Activated naive CD4-positive, alpha-beta T cell treated with anti-CD3 and anti-CD28 coated beads, Interleukin-2, amount 50 U/mL, for 24 hours (primary cell): ENCODE data around the gene ZNF718.
A peak's percentile ranks its signal among the peaks of the same experiment; 100 is the strongest.
"Not testable (repeated sequence)": the region's sequence is repeated elsewhere in the genome, so short reads cannot be mapped to it uniquely, and the experiment has no call there.

ENCODE experiments used
- H3K27ac Mint-ChIP-seq: one replicate; pipeline ENCODE4 v1.8.0; 2021; ENCODE audit warnings: mild to moderate bottlenecking, mixed read lengths
- H3K27me3 Mint-ChIP-seq: one replicate; pipeline ENCODE4 v1.8.0; 2021; ENCODE audit warnings: mixed read lengths
- H3K36me3 Mint-ChIP-seq: one replicate; pipeline ENCODE4 v1.8.0; 2021; ENCODE audit warnings: mixed read lengths
- H3K4me1 Mint-ChIP-seq: one replicate; pipeline ENCODE4 v1.8.0; 2021; ENCODE audit warnings: mixed read lengths
- H3K4me3 Mint-ChIP-seq: one replicate; pipeline ENCODE4 v1.8.0; 2021; ENCODE audit warnings: mild to moderate bottlenecking, mixed read lengths
- H3K9me3 Mint-ChIP-seq: one replicate; pipeline ENCODE4 v1.8.0; 2021; ENCODE audit warnings: mixed read lengths

Gene ZNF718

DNA sequence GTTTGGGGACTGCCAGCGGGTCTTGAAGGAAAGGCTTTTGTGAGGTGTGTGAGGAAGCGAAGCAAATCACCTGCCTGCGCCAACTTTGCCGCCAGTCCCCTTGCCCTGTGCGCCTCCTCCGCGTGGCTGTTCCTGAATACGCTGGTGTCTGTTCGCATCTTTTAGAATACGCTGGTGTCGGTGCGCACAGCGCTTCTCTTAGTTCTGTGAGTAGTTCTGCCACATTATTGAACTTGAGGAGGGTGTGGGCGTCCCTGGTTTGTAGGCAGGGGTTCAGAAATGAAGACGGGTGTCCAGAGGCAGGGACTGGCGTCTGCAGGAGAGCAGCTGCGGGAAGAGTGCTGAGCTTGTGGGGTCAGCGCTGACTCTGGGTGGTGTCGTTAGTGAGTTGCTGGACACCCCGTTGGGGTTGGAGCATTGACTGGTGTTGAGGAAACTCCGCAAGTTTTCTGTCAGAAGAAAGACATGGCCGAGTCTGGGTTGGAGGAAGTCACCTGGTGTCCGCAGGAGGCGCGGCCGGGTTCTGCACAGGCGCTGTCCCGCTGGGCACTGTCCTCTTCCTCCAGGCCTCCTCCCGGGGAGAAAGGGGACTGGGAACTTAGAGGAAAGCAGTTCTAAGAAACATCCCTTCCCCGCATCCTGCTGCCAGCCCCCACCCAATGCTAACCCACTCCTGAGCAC lies 930 bp downstream of the ZNF718 start:
- Mint-ChIP-seq H3K36me3 (peaks cover 30% of the 10 kb centered on the region), H3K4me3 (peak overlapping the region; percentile 99), H3K27me3 (no peaks in the 10 kb centered on the region), H3K4me1 (peaks cover 39% of the 10 kb centered on the region), H3K9me3 (no peaks in the 10 kb centered on the region), H3K27ac (peak overlapping the region; percentile 99)

DNA sequence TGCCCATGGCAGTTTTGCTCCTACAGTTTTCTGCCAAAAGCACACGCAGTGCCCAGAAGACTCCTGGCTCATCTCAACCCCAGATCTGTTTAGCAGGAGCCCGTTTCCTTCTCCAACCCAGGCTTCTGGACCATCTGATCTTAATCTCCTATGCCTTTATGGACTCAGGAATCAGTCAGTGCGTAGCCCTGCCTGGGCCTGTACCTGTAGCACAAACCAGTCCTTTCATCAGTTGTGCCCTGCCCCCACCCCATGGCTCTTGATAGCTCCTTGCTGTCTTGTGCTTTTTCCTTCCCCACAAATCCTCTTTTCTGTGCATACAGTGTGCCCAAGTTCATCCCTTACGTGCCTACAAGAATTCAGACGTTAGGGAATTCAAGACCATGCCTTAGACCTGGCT lies 1.5 kb downstream of the ZNF718 start:
- peaks cover 33% of the 10 kb centered on the region for H3K4me1 Mint-ChIP-seq
- peak overlapping the region; percentile 99 for H3K27ac Mint-ChIP-seq
- peaks cover 30% of the 10 kb centered on the region for H3K36me3 Mint-ChIP-seq
- no peaks in the 10 kb centered on the region for H3K27me3 Mint-ChIP-seq
- no peaks in the 10 kb centered on the region for H3K9me3 Mint-ChIP-seq
- H3K4me3 Mint-ChIP-seq = peak overlapping the region; percentile 99

DNA sequence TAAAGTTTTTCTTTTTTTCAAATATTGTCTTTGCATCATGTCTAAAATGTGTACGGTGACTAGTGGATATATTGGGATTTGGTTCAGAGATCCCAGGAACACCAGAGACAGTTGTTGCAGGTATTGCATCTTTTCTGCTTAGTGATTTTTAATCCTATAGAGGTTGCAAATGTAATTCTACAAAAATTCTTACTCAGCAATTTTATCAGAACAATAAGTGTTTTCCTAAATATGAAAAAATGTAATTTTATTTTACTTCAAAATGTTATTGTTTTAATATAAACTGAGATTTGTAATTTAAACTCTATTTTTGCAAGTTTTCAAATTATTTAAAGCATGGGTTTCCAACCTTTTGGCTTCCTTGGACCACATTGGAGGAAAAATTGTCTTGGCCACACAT lies 8.2 kb downstream of the ZNF718 start:
- peaks cover 4% of the 10 kb centered on the region for H3K9me3 Mint-ChIP-seq
- H3K4me1 Mint-ChIP-seq = peaks cover 5% of the 10 kb centered on the region
- no peak overlapping the region for H3K4me3 Mint-ChIP-seq
- no peaks in the 10 kb centered on the region for H3K27me3 Mint-ChIP-seq
- peaks cover 37% of the 10 kb centered on the region for H3K36me3 Mint-ChIP-seq
- no peak overlapping the region for H3K27ac Mint-ChIP-seq

DNA sequence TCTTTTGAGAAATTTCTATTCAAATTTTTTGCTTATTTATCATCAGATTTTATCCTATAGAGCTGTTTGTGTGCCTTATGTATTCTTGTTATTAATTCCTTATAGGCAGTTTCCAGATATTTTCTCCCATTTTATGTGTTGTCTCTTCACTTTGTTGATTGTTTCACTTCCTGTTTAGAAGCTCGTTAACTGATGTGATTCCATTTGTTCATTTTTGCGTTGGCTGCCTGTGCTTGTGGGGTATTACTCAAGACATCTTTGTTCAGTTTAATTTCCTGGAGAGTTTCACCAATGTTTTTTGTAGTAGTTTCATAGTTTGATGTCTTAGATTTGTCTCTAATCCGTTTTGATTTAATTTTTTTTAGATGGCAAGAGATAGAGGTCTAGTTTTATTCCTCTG lies 14.6 kb downstream of the ZNF718 start:
- Mint-ChIP-seq H3K36me3 (peaks cover 67% of the 10 kb centered on the region), H3K4me1 (peaks cover 9% of the 10 kb centered on the region), H3K27me3 (no peaks in the 10 kb centered on the region), H3K9me3 (peaks cover 15% of the 10 kb centered on the region), H3K4me3 (no peak overlapping the region), H3K27ac (no peak overlapping the region)

DNA sequence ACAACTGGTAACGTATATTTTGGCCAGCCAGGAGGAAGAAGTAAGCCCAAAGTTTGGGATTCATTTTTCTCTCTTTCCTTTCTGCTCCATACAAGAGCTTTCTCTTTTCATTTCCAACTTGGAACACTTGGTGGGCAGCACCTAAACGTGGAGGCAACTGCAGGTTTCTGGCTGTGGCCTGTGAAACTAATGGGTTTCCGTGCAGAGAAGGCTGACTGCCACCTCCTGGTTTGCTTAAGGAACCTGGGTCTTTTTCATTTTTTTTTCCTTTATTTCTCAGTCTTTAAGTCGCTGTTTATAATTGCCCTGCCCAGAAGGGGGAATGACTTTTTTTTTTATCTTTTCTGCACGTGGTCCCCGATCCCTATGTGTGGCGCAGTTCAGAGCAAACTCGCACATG lies 15.4 kb downstream of the ZNF718 start:
- peaks cover 9% of the 10 kb centered on the region for H3K4me1 Mint-ChIP-seq
- H3K36me3 Mint-ChIP-seq = peaks cover 73% of the 10 kb centered on the region

DNA sequence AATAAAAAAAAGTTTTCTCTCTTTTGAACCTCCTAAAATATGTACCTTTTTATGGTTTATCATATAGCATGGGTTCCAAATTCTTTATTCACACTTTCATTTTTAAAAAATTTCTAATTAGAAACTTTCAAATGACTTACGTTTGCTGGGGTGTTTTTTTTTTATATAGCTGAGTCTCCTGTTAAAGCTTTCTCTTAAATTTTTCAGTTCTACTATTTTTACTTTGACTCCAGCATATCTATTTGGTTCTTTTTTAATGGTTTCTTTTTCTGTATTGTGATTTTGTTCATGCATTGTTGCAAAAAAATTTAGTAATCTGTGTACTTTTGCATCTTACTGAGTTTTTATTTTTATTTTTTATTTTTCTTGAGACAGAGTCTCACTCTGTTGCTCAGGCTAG lies 22.3 kb downstream of the ZNF718 start:
- Mint-ChIP-seq H3K27me3 (no peaks in the 10 kb centered on the region), H3K27ac (no peak overlapping the region), H3K36me3 (peaks cover 50% of the 10 kb centered on the region), H3K9me3 (peaks cover 11% of the 10 kb centered on the region), H3K4me1 (no peaks in the 10 kb centered on the region), H3K4me3 (no peak overlapping the region)

More for the DNA sequence above, 15.4 kb downstream of the ZNF718 start:
- H3K27me3 Mint-ChIP-seq = no peaks in the 10 kb centered on the region
- peaks cover 20% of the 10 kb centered on the region for H3K9me3 Mint-ChIP-seq
- no peak overlapping the region for H3K4me3 Mint-ChIP-seq
- H3K27ac Mint-ChIP-seq = no peak overlapping the region

DNA sequence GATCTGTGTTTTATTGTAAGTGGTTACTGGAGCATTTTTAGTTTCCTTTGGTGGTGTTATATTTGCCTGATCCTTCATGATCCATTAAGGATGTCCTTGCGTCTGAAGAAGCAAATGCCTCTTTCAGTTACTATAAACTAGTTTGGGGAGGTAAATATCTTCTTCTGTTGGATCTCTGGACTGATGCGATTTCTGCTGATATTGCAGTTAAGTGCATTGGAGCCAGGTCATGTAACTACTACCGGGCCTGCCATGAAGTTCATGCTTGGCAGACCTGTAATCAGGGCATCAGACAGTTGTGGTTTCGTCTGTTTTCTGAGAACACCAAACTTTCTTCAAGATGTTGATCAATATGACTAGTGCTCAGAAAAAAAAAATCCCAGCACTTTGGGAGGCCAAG lies 22.9 kb downstream of the ZNF718 start:
- Mint-ChIP-seq H3K27ac (no peak overlapping the region), H3K4me3 (no peak overlapping the region), H3K27me3 (no peaks in the 10 kb centered on the region), H3K4me1 (no peaks in the 10 kb centered on the region), H3K36me3 (peaks cover 49% of the 10 kb centered on the region), H3K9me3 (peaks cover 11% of the 10 kb centered on the region)

DNA sequence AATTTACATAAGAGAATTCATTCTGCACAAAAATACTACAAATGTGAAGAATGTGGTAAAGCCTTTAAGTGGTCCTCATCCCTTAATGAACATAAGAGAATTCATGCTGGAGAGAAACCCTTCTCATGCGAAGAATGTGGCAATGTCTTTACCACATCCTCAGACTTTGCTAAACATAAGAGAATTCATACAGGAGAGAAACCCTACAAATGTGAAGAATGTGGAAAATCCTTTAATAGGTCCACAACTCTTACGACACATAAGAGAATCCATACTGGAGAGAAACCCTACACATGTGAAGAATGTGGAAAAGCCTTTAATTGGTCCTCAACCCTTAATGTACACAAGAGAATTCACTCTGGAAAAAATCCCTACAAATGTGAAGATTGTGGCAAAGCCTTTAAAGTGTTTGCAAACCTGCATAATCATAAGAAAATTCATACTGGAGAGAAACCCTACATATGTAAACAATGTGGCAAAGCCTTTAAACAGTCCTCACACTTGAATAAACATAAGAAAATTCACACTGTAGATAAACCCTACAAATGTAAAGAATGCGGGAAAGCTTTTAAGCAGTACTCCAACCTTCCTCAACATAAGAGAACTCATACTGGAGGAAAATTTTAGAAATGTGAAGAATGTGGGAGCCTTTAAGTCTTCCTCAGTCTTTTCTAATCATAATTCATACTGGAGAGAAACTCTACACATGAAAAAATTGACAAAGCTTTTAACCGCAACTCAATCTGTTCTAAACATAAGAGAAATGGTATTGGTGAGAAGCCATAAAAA lies 37.4 kb downstream of the ZNF718 start:
- H3K9me3 Mint-ChIP-seq = peaks cover 9% of the 10 kb centered on the region
- no peak overlapping the region for H3K4me3 Mint-ChIP-seq
- no peak overlapping the region for H3K27ac Mint-ChIP-seq
- H3K27me3 Mint-ChIP-seq = no peaks in the 10 kb centered on the region
- peaks cover 30% of the 10 kb centered on the region for H3K36me3 Mint-ChIP-seq
- H3K4me1 Mint-ChIP-seq = no peaks in the 10 kb centered on the region

DNA sequence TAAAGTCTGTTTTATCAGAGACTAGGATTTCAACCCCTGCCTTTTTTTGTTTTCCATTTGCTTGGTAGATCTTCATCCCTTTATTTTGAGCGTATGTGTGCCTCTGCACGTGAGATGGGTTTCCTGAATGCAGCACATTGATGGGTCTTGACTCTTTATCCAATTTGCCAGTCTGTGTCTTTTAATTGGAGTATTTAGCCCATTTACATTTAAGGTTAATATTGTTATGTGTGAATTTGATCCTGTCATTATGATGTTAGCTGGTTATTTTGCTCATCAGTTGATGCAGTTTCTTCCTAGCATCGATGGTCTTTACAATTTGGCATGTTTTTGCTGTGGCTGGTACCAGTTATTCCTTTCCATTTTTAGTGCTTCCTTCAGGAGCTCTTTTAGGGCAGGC lies 45.3 kb downstream of the ZNF718 start:
- not testable (repeated sequence) for H3K4me3 Mint-ChIP-seq, H3K27me3 Mint-ChIP-seq, H3K4me1 Mint-ChIP-seq
- Mint-ChIP-seq H3K36me3 (peaks cover 29% of the 10 kb centered on the region), H3K27ac (peak overlapping the region; percentile 23), H3K9me3 (peaks cover 11% of the 10 kb centered on the region)

DNA sequence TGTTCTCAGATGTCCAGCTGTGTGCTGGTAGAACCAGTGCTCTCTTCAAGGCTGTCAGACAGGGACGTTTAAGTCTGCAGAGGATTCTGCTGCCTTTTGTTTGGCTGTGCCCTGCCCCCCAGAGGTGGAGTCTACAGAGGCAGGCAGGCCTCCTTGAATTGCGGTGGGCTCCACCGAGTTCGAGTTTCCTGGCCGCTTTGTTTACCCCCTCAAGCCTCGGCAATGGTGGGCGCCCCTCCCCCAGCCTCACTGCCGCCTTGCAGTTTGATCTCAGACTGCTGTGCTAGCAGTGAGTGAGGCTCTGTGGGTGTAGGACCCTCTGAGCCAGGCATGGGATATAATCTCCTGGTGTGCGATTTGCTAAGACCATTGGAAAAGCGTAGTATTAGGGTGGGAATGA lies 47.0 kb downstream of the ZNF718 start:
- Mint-ChIP-seq H3K36me3 (peaks cover 39% of the 10 kb centered on the region), H3K9me3 (peaks cover 22% of the 10 kb centered on the region)
- H3K4me1 Mint-ChIP-seq, H3K27me3 Mint-ChIP-seq, H3K27ac Mint-ChIP-seq, H3K4me3 Mint-ChIP-seq: not testable (repeated sequence)

DNA sequence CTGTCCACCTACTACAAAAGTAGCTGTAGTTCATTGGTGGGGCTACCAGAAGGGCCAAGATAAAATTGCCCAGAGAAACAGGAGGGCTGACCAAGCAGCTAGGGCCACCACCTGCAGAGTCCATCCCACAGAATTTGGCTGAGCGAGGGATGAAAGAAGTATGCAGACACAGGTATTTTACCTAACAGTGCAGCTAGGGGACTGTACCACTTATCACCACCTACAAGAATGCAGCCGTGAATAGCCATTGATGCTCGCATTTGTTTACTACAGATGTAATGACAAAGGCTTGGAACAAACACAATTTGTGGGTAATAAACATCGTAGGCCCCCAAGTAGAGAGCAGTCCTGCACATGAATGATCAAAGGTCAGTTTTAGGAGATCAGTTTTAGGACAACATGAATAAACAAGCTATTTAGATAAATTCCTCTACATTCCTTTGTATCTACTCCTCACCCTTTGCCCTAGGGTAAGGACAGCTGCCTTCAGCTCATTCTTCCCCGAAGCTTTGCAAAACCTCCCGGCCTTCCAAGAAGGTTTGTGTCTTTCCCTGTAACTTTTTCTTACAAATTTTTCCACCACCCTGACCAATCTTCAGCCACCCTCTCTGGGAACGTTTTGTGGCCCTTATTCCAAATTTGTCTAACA lies 49.5 kb downstream of the ZNF718 start:
- Mint-ChIP-seq H3K27ac (no peak overlapping the region), H3K4me1 (no peaks in the 10 kb centered on the region), H3K9me3 (peaks cover 31% of the 10 kb centered on the region), H3K27me3 (no peaks in the 10 kb centered on the region), H3K4me3 (no peak overlapping the region), H3K36me3 (peaks cover 37% of the 10 kb centered on the region)

DNA sequence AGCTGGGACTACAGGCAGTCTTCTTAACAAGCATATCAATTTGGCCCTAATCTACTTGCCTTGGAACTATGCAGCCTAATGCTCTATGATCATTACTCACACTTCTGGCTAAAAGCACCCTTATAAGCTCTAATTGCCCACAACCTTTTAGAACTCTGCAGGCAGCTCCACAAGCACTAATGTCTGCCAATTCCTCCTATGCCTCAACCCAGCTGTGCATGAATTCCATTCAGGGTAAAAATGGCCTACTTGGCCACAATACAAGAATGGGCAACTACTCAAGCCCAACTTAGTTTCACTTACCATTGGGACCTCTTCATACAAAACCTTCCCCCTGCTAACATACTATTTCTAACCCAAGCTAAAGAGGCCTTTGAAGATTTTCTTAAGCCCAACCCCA lies 51.7 kb downstream of the ZNF718 start:
- Mint-ChIP-seq H3K36me3 (peaks cover 31% of the 10 kb centered on the region), H3K4me1 (no peaks in the 10 kb centered on the region), H3K9me3 (peaks cover 33% of the 10 kb centered on the region), H3K27ac (no peak overlapping the region), H3K4me3 (no peak overlapping the region), H3K27me3 (no peaks in the 10 kb centered on the region)

DNA sequence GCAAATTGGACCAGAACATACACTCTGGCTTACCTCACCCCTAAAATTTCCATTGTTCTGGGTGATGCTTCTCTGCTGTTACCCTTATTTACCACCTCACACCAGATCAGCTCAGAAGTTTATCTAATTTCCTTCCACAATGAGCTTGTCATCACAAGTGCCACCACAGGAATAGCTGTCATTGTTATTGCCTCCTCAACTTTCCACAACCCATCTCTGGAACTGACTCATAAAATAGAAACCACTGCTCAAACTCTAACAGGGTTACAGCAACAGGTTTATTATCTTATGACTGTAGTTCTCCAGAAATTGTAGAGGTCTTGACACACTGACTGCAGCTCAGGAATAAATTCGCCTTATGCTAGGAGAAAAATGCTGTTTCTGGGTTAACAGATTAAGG lies 52.7 kb downstream of the ZNF718 start:
- Mint-ChIP-seq H3K36me3 (peaks cover 35% of the 10 kb centered on the region), H3K9me3 (peaks cover 33% of the 10 kb centered on the region), H3K4me1 (no peaks in the 10 kb centered on the region), H3K4me3 (no peak overlapping the region), H3K27me3 (no peaks in the 10 kb centered on the region), H3K27ac (no peak overlapping the region)

DNA sequence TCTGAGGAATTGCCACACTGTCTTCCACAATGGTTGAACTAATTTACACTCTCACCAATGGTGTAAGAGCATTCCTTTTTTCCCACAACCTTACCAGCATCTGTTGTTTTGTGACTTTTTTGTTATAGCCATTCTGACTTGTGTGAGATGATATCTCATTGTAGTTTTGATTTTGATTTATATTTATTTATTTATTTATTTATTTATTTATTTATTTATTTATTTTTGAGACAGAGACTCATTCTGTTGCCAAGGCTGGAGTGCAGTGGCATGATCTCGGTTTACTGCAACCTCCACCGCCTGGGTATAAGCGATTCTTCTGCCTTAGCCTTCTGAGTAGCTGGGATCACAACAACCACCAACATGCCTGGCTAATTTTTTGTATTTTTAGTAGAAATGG lies 57.9 kb downstream of the ZNF718 start:
- Mint-ChIP-seq H3K36me3 (peaks cover 50% of the 10 kb centered on the region), H3K9me3 (peaks cover 38% of the 10 kb centered on the region)
- not testable (repeated sequence) for H3K4me1 Mint-ChIP-seq, H3K4me3 Mint-ChIP-seq, H3K27me3 Mint-ChIP-seq, H3K27ac Mint-ChIP-seq

DNA sequence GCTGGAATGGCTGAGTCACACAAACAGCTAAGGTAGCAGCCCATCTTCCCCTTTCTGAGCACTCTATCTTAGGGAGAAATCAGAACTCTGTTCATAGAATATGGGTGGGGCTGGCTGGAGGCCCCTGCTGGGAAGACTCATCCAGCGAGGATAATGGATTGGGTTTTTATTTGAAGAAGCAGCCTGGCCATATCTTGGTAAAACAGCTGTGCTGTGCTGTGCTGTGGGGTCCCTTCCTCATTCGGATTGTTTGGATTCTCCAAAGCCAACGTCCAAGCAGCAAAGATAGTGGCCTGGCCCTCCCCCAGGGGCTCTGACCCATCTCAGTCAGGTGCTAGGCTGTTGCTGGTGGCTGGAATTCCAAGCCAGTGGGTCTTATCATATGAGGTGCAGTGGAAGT lies 63.8 kb downstream of the ZNF718 start:
- Mint-ChIP-seq H3K27me3 (no peaks in the 10 kb centered on the region), H3K9me3 (peaks cover 26% of the 10 kb centered on the region)

DNA sequence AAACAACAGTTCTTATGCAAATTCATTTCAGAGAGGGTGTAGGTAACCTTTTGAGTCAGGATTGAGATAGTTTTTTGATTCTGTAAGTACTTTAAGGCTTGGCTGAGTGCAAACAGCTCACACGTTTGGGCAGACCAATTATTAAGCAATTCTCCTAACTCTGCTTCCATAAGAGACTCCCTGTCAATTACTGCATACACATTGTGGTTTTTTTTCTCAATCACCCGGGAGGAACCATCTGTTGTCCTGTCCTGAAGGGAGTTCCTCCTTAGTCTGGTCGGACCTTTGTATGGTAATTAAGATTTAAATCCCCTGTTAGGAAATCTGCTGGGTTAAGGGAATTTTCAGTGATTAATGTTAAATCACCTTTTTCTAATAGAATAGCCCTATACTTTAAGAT lies 70.9 kb downstream of the ZNF718 start:
- H3K4me1 Mint-ChIP-seq, H3K27ac Mint-ChIP-seq, H3K27me3 Mint-ChIP-seq, H3K4me3 Mint-ChIP-seq: not testable (repeated sequence)
- peaks cover 20% of the 10 kb centered on the region for H3K36me3 Mint-ChIP-seq
- H3K9me3 Mint-ChIP-seq = peaks cover 16% of the 10 kb centered on the region

More for the DNA sequence above, 63.8 kb downstream of the ZNF718 start:
- no peak overlapping the region for H3K4me3 Mint-ChIP-seq
- no peak overlapping the region for H3K27ac Mint-ChIP-seq
- no peaks in the 10 kb centered on the region for H3K4me1 Mint-ChIP-seq
- peaks cover 39% of the 10 kb centered on the region for H3K36me3 Mint-ChIP-seq
